B cell (primary cell): ENCODE data around the gene RASSF3.

Source experiments
- EZH2 ChIP-seq: IDR thresholded peaks from 2 replicates; pipeline ENCODE4 v1.6.1; 2012; ENCODE audit warnings: borderline replicate concordance, low read depth, mild to moderate bottlenecking, moderate library complexity, low read length; ENCODE audit not compliant: insufficient read depth, poor library complexity, severe bottlenecking
- TF ChIP-seq, protein P1 (sequence below): fragments of 200-600 bp; IDR thresholded peaks from one replicate; pipeline ENCODE4 v1.8.0; 2022; ENCODE audit warnings: antibody characterized with exemption, mild to moderate bottlenecking

DNA sequence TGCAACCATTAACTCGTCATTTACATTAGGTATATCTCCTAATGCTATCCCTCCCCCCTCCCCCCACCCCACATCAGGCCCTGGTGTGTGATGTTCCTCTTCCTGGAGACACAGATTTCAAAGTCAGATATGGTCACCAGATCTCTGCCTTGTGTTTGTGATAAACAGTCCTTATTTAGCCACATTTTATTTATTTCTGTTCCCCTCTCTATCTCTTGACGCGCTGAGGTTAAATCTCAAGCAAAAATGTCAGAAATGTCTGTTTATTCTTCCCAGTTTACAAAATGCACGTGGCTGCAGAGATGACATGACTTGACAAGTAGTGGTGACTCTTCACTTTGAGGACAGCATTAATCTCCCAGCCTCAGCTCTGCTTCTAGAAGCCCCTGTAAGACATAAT is 11.5 kb upstream of the RASSF3 start:
- TF ChIP-seq, protein P1, sequence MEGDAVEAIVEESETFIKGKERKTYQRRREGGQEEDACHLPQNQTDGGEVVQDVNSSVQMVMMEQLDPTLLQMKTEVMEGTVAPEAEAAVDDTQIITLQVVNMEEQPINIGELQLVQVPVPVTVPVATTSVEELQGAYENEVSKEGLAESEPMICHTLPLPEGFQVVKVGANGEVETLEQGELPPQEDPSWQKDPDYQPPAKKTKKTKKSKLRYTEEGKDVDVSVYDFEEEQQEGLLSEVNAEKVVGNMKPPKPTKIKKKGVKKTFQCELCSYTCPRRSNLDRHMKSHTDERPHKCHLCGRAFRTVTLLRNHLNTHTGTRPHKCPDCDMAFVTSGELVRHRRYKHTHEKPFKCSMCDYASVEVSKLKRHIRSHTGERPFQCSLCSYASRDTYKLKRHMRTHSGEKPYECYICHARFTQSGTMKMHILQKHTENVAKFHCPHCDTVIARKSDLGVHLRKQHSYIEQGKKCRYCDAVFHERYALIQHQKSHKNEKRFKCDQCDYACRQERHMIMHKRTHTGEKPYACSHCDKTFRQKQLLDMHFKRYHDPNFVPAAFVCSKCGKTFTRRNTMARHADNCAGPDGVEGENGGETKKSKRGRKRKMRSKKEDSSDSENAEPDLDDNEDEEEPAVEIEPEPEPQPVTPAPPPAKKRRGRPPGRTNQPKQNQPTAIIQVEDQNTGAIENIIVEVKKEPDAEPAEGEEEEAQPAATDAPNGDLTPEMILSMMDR, result no peak
- no peak for TF ChIP-seq EZH2
